HG03342 (cell line): Measurements from ENCODE around the gene NCOR2.
"Not testable (repeated sequence)": the region's sequence is repeated elsewhere in the genome, so short reads cannot be mapped to it uniquely, and the experiment has no call there.

Source experiments
- ATAC-seq: cut with Tn5 transposase; IDR thresholded peaks from one replicate; pipeline ENCODE4 v1.9.1; 2021; ENCODE audit warnings: mild to moderate bottlenecking, moderate library complexity; ENCODE audit not compliant: unreplicated experiment

The NCOR2 gene

DNA sequence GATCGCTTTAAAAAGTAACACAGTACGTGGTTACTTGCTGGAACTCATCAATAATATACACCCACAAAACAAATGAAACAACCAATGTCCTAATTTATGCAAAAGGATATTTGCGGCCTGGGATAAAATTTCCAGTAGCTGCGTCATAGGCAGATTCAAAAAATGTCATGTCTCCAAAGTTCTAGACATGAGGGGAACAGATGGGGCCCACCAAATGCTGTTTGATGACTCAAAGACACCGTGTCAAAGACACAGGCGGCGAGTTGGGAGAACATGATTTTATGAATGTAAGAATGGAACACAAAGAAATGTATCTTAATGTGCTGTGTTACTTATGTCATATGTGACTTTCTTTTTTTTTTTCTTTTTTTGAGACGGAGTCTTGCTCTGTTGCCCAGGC lies 34.3 kb upstream of the NCOR2 start:
- no peak for ATAC-seq

DNA sequence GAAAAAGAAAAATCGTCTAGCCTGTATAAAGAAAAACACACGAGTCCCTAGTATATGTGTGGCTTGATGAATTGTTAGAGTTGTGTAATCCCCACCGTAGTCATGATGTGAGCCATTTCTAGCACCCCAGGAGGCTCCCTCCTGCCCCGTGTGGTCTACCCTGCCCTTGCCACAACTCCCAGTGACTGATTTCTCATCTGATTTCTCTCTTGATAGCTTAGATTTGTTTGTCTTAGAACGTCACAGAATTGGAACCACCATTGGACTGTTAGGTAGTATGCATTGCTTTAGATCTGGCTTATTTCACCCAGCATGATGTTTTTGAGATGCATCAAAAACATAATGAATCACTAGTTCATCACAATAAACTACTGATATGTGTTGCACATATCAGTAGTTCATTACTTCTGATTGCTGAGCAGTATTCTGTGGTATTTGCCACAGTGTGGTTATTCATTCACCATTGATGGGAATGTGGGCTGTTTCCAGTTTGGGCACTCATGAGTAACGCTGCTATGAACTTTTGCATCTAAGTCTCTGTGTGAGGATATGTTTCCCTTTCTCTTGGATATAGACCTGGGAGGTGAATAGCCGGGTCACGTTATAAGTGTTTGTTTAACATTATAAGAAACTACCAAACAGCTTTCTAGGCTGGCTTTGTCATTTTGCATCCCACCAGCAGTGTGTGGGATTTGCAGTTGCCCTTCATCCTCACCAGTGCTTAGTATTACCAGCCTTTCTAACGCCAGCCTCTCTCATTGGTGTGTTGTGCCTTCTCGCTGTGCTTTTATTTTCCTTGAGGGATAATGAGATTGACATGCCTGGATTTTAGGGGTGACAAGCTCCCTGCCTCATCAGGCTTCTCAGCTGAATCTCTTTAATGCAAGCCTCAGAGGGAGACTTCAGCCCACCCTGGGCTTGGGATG lies 31.9 kb upstream of the NCOR2 start:
- no peak for ATAC-seq

DNA sequence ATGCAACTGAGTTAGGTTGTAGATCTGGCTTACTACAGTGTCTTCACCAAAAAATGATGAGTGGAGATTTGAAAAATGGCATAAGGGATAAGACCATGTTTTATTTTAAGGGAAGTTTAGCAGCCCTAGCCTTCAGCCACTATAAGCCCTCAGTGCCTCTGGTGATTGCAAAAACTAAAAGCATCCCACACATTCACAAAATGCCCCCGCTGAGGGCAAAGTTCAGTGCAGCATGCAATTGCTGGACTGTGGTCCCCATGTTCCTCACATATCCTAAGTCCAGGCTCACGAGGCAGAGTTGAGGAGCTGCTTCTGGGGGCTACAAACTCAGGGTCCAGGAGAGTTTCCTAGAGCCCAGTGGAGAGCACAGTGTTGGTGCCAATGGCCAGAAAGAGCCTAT lies 29.6 kb upstream of the NCOR2 start:
- ATAC-seq: no peak

DNA sequence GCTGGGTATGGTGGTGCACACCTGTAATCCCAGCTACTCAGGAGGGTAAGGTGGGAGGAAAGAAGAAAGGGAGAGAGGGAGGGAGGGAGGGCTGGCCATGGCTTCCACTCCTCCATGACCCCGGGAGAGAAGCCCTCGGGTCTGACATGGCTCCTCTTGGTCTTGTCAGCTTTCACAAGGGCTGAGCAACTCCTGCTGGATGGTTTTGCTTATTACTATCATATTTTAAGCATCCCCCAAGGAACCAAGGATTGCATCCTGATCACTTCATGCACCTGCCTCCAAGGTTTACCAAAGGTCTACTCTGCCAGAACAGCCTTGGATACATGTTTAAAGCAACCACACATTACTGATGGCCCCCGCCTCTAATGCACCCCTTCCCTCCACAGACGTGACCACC lies 28.0 kb upstream of the NCOR2 start:
- ATAC-seq: no peak

DNA sequence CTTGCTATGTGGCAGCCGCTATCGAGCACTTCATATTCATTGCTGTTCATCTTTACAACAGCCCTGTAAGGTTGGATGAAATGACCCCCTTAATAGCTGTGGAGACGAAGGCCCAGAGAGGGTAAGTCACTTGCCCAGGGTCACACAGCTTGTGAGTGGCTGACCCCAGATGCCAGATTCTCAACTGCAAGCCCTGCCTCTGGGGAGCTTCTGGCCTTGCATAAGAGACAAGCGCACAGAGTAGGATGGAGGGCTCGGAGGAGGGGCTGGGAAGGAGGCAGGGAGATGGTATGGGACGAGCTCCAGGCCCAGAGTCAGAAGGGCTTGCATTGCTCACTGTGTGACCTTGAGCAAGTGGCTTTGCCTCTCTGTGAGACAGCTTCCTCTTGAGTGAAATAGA lies 27.4 kb upstream of the NCOR2 start:
- ATAC-seq: no peak

DNA sequence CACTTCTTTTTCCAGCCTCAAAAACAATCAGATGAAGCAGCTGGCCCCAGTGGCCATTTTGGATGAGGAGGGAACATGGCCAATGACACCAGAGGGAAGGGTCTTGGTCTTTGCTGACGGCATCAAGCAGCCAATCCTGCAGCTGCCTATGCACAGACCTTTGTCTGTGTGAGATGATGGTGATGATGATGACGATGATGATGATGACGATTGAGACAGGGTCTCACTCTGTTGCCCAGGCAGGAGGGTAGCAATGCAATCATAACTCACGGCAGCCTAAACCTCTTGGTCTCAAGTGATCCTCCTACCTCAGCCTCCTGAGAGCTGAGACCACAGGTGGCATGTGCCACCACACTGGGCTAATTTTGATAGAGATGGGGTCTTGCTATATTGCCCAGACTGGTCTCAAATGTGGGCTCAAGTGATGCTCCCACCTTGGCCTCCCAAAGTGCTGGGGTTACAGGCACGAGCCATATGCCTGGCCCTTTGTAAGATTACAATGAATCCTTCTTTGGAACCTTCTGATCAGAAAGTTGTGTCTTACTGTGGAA lies 26.5 kb upstream of the NCOR2 start:
- ATAC-seq: no peak

DNA sequence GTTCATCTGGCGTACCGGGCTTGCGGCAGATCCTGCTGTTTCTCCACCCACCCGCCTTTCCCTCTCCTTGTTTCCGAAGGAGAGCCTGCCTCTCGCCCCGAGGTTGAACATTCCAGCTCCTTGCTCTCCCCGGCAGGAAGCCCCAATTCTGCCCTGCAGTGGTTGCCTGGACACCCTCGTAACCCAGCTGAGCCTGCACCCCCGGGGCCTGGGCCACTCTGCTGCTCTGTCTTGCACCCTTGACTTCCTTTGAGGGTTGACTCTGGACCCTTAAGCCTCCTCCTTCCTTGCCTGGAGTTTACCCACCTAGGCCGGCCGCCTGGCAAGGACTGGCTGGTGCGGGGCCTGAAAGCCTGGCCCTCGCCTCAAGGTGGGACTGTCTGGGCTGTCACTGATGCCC lies 25.8 kb upstream of the NCOR2 start:
- no peak for ATAC-seq

DNA sequence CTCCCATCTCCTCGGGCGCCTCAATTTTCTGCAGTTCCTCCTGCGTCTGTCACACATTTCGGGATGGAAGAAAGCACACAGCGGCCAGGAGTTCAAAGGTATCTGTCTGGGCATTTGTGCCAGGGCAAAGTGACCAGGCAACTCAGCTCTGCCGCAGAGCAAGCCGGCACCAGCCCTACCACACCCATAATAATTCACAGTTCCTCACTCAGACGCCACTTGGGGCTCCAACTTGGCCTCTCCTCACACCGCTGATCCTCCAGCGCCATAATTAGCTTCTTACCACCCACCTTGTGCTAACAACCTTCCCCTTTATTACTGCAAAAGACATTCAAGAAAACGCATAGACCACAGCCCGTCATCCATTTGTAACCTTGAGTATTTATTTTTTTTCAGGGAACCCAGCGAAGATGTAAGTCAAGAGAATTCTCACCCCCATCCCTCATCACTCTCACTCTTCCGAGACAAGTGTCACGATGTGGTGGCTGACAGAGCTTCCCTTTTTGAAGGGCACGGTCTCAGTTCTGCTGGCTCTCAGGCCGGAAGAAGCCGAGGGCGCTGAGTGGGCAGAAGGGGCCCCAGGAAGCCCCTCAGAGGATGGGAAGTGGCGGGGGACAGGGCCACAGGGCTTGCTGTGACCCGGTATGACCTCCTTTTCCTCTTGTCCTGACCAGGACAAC lies 25.2 kb upstream of the NCOR2 start:
- no peak for ATAC-seq

DNA sequence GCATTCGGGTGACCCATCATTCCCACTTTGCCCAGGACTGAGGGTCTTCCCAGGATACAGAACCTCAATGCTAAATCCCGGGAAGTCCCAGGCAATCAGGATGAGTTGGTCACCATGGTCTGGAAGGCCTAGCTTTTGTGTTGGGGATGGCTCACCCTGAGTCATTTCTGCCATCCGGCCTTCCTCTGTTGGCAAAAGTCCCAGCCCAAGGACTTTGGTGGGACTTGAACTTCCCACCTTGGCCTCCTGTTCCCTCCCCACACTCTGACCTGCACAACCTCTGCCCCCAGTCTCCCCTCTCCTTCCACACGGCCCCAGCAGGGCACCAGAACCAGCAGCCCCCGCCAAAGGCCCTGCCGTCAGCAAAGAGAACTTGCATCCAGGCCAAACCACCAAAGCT lies 24.6 kb upstream of the NCOR2 start:
- ATAC-seq: no peak

DNA sequence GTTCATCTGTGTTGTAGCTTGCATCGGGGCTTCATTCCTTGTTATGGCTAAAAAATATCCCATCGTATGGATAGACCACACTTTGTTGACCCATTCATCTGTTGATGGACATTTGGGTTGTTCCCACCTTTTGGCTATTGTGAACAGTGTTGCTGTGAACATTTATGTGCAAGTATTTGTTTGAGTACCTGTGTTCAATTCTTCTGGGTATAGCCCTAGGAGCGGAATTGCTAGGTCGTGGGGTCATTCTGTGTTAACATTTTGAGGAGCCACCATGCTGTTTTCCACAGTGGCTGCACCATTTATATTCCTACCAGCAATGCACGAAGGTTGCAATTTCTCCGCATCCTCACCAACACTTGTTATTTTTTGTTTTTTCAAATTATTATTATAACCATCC lies 23.0 kb upstream of the NCOR2 start:
- no peak for ATAC-seq

DNA sequence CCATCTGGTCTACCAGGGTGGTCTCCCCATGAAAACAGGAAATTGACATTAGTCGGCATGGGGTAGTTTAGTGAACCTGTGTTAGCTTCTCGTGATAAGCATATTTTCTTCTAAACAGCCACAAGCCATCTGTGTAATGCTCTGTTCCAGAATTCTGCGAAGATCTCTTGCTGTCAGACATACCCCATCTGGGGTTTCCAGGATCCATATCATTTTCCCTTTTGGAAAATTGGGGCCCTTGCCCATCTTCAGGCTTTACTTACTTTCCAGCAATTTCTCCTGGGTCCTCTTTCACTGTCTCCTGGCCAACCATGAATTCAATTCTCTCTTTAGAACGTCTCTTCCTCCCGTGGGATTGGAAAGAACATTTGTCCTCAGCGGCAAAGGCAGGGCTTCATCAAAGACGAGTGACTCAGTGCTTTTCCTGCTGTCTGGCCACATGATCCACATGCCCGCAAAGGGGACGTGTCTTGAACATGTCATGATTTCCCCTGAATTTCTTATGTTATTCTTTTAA lies 21.4 kb upstream of the NCOR2 start:
- ATAC-seq: no peak

DNA sequence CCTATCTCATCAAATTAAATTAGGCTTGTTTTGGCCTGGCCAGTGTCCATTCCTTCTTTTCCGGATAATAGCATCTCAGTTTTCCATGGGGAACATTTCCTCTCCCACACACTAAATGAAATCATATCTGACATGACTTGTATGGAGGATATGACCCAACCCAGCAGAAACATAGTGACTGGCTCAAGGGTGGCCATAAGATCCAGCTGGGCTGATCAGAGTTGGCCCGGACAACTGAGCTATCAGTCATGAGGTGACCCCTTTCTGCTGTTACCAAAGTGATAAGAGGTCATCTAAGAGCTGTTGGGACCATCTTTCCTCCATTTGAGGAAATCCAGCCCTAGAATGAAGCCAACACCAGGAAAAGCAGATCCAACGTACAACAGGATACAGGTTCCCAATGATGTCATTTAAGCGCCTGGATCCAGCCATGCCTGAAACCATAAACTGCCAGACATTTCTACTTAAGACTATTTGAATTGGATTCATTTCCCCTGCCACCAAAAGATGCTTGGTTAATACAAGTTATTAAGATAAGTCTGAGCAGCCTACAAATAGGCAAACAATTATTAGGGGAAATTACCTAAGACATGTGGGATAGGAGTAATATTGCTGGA lies 20.7 kb upstream of the NCOR2 start:
- no peak for ATAC-seq

DNA sequence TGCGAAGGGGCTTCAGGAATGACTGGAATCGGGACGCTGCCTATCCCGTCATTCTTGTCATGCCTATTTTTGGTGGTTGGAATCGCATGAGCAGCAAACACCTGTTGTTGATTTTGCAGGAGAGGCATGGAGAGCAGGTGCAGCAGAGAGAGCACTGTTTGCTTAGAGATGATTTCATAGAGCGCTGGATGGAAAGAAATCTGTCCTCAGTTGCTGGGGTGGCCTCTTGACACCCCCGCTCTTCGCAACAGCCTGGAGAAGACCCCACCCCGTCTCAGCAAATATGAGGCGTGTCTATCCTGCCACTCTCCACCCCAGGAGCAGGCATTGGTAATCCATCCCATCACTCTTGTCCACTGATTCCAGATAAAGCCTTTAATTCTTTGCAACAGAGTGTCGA lies 19.3 kb upstream of the NCOR2 start:
- ATAC-seq: no peak

DNA sequence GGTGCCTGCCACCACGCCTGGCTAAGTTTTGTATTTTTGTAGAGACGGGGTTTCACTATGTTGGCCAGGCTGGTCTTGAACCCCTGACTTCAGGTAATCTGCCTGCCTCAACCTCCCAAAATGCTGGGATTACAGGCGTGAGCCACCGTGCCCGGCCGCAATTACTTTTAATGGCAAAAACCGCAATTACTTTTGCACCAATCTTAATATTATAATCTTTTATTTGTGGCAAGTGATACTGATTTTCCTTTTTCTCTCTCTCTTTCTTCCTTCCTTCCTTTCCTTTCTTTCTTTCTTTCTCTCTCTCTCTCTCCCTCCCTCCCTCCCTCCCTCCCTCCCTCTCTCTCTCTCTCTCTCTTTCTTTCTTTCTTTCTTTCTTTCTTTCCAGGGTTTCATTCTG lies 17.1 kb upstream of the NCOR2 start:
- not testable (repeated sequence) for ATAC-seq

DNA sequence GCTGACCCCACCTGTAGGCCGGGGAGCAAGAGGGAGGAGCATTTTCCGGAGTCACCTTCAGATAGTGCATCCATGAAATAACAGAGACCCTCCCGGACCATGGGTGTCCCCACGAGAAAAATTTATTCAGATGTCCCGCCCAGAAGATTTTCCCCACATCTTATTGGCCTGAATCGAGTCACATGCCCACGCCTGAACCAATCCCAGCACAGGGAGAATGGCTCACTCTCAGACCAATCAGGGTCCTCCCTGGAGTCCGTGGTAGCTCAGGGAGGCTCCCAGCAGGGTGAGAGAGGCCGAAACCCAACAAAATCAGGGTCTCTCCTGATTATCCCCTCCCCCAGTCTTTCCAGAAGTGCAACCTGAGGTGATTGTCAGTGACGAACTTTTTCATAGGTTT lies 16.4 kb upstream of the NCOR2 start:
- no peak for ATAC-seq

DNA sequence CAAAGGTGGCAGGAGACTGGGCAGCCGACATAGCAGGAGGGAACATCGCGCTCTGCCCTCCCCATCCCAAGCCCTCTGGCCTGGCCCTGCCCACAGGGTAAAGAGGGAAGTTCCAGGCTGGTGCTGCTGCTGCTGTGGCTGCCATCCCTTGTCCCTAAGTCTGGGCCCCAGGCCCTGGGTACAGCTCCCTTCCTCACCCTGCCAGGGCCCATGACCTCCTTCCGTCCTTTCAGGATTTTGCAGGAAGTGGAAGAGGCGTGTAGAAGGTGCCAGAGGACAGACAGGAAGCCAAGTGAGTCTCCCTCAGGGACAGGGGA lies 14.7 kb upstream of the NCOR2 start:
- ATAC-seq: no peak

DNA sequence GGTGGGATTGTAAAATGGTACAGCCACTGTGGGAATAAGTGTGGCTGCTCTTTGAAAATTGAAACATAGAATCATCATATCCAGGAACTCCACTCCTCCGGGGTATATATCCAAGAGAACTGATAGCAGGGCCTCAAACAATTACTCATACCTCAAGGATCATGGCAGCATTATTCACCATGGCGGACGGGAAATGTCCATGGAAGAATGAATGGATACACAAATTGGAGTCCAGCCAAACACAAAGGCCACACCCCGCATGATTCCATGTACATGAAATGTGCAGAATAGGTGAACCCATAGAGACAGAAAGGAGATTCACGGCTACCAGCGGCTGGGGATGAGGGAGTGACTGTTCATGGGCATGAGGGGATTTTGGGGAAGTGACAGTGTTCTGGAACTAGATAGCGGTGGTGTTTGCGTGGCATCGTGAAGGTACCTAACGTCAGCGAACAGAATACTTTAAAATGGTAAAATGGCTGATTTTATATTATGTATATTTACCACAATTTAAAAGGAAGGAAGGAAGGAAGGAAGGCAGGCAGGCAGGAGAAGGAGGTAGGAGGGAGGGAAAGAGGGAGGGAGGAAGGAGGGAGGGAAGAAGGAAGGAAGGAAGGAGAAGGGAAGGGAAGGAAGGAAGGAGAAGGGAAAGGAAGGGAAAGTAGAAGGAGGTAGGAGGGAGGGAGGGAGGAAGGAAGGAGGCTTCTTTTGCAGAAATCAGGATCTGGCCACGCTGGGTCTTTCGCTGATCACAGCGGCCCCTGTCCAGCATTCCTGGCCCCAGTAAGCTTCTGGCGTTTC lies 14.1 kb upstream of the NCOR2 start:
- no peak for ATAC-seq

DNA sequence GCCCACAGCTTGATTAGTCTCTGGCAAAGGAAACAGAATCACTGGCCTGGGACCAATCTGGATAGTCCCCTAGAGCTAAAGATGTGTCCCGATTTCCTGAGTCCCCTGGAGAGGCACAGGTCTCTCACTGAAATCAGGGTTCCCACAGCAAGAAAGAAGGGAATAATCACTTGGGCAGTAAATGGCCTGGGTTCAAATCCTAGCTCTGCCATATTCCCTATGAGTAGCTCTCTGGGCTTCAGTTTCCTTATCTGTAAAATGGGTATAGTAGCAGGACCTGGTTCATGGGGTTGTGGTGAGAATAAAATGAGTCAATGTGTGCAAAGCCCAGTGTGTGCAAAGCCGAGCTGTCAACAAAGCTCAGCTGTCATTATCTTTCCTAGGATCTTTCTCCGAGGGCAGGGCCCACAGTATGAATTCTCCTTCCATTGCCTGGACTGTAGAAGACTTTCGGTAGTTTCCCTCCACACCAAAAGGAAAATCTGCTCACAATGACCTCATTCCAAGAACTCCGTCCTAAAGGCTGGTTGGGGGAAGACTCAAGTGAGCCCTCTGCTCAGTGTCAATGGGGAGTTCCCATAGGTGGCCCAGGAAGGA lies 12.6 kb upstream of the NCOR2 start:
- ATAC-seq: no peak

DNA sequence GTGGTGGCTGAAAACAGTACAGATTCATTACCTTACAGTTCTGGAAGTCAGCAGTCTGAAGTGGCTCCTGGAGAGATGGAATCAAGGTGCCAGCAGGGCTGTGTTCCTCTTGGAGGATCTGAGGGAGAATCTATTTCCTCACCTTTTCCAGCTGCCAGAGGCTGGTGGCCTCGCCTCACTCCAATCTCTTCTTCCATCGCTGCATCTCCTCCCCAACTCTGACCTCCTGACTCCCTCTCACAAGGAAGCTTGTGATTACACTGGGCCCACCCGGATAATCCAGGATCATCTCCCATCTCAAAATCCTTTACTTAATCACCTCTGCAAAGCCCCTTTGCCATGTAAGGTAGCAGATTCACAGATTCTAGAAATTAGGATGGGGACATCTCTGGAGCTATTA lies 11.4 kb upstream of the NCOR2 start:
- ATAC-seq: no peak

DNA sequence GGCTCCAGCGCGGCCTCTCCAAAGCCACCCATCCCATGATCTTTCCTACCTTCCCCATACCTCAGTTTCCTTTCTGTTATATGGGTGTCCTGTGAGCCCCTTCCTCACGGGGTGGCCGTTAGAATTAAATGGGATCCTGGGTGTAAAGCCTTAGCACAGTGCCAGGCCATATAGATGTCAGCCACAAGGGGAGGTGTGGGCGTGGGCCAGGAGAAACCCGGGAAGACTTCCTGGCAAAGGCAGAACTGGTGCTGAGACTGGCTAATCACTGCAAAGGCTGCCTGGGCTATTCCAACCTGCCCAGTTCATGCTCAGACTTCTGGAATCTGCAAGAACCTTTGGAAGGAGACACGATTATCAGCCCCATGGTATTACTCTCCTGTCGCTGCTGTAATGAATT lies 11.0 kb upstream of the NCOR2 start:
- no peak for ATAC-seq
